GM18861 (cell line): ENCODE measurements around the gene FFAR1.

Experiments
- ATAC-seq: cut with Tn5 transposase; IDR thresholded peaks from one replicate; pipeline ENCODE4 v1.9.1; 2021; ENCODE audit not compliant: unreplicated experiment

The FFAR1 gene

GRCh38 chr19:35383536-35383935, 35.8 kb downstream of the FFAR1 start:
- no peak for ATAC-seq

- ATAC-seq: no peak
Measured at GRCh38 chr19:35388277-35389054, 40.8 kb downstream of the FFAR1 start.

- no peak for ATAC-seq
Measured at GRCh38 chr19:35389192-35389861, 41.6 kb downstream of the FFAR1 start.

GRCh38 chr19:35392742-35393715, 45.3 kb downstream of the FFAR1 start:
- ATAC-seq: no peak

GRCh38 chr19:35395382-35396199, 47.9 kb downstream of the FFAR1 start:
- no peak for ATAC-seq

- no peak for ATAC-seq
Measured at GRCh38 chr19:35396240-35396885, 48.7 kb downstream of the FFAR1 start.

- ATAC-seq: no peak
Measured at GRCh38 chr19:35397064-35397463, 49.4 kb downstream of the FFAR1 start.
